H9 (cell line): ENCODE results near the gene SYDE2. TPM values are rescaled to one million over a fixed set of nuclear protein-coding genes. Genes with fewer than 3 reads are reported as not detected.

ENCODE experiments used
- DNase-seq: peaks from one replicate; pipeline ENCODE4 v3.0.0-alpha.2; 2017
- H2AFZ ChIP-seq: one replicate; pipeline ENCODE4 v1.6.1; 2013; ENCODE audit warnings: mild to moderate bottlenecking, low read length, control low read depth, moderate library complexity
- H2AK5ac ChIP-seq: 2 replicates; pipeline ENCODE4 v1.6.1; 2013; ENCODE audit warnings: low read length, control low read depth, mixed read lengths; ENCODE audit not compliant: insufficient read length
- H2BK120ac ChIP-seq: one replicate; pipeline ENCODE4 v1.6.1; 2013; ENCODE audit warnings: low read depth, mild to moderate bottlenecking, low read length, control low read depth, inconsistent platforms; ENCODE audit not compliant: poor library complexity, severe bottlenecking
- H2BK12ac ChIP-seq: 2 replicates; pipeline ENCODE4 v1.6.1; 2013; ENCODE audit warnings: low read length, control low read depth, mixed read lengths, low read depth; ENCODE audit not compliant: insufficient read length
- H2BK15ac ChIP-seq: 2 replicates; pipeline ENCODE4 v1.6.1; 2013; ENCODE audit warnings: low read depth, low read length, control low read depth
- H2BK20ac ChIP-seq: one replicate; pipeline ENCODE4 v1.6.1; 2013; ENCODE audit warnings: low read depth, mild to moderate bottlenecking, low read length, control low read depth, inconsistent platforms; ENCODE audit not compliant: poor library complexity, severe bottlenecking
- H2BK5ac ChIP-seq: 2 replicates; pipeline ENCODE4 v1.6.1; 2013; ENCODE audit warnings: low read length, control low read depth, mixed read lengths; ENCODE audit not compliant: insufficient read length
- H3K14ac ChIP-seq: 2 replicates; pipeline ENCODE4 v1.6.1; 2013; ENCODE audit warnings: low read length, control low read depth; ENCODE audit not compliant: insufficient read depth
- H3K18ac ChIP-seq: 2 replicates; pipeline ENCODE4 v1.6.1; 2013; ENCODE audit warnings: low read depth, mild to moderate bottlenecking, mixed read lengths, low read length, control low read depth; ENCODE audit not compliant: insufficient read length
- H3K23ac ChIP-seq: 2 replicates; pipeline ENCODE4 v1.6.1; 2013; ENCODE audit warnings: low read length, control low read depth, mixed read lengths, low read depth; ENCODE audit not compliant: insufficient read length
- H3K23me2 ChIP-seq: 2 replicates; pipeline ENCODE4 v1.6.1; 2013; ENCODE audit warnings: low read depth, mild to moderate bottlenecking, mixed read lengths, low read length, control low read depth; ENCODE audit not compliant: insufficient read length, poor library complexity, severe bottlenecking
- H3K27ac ChIP-seq: 2 replicates; pipeline ENCODE4 v1.5.1; 2013; ENCODE audit warnings: low read length, control low read depth, mixed read lengths, low read depth; ENCODE audit not compliant: insufficient read length
- H3K27me3 ChIP-seq: 2 replicates; pipeline ENCODE4 v1.6.1; 2013; ENCODE audit warnings: low read length, control low read depth, inconsistent platforms; ENCODE audit not compliant: insufficient read depth
- H3K4ac ChIP-seq: 2 replicates; pipeline ENCODE4 v1.6.1; 2013; ENCODE audit warnings: low read depth, mild to moderate bottlenecking, control low read depth, inconsistent platforms, low read length, moderate library complexity
- H3K4me1 ChIP-seq: 2 replicates; pipeline ENCODE4 v1.6.1; 2013; ENCODE audit warnings: low read length, control low read depth, inconsistent platforms; ENCODE audit not compliant: insufficient read depth
- H3K4me2 ChIP-seq: 2 replicates; pipeline ENCODE4 v1.6.1; 2013; ENCODE audit warnings: low read length, control low read depth, mixed read lengths; ENCODE audit not compliant: insufficient read length, insufficient read depth
- H3K56ac ChIP-seq: 2 replicates; pipeline ENCODE4 v1.6.1; 2013; ENCODE audit warnings: low read depth, mild to moderate bottlenecking, mixed read lengths, low read length, control low read depth; ENCODE audit not compliant: insufficient read length
- H3K79me1 ChIP-seq: 2 replicates; pipeline ENCODE4 v1.6.1; 2013; ENCODE audit warnings: low read depth, mild to moderate bottlenecking, moderate library complexity, low read length, control low read depth, inconsistent platforms; ENCODE audit not compliant: insufficient read depth, poor library complexity, severe bottlenecking
- H3K79me2 ChIP-seq: 2 replicates; pipeline ENCODE4 v1.6.1; 2013; ENCODE audit warnings: low read length, control low read depth, inconsistent platforms; ENCODE audit not compliant: insufficient read depth
- H3K9ac ChIP-seq: 2 replicates; pipeline ENCODE4 v1.6.1; 2013; ENCODE audit warnings: low read length, control low read depth, mixed read lengths; ENCODE audit not compliant: insufficient read length; ENCODE audit errors: extremely low read depth
- H3K9me3 ChIP-seq: one replicate; pipeline ENCODE4 v1.6.1; 2013; ENCODE audit warnings: low read depth, low read length, inconsistent platforms; ENCODE audit not compliant: control insufficient read depth
- H3T11ph ChIP-seq: one replicate; pipeline ENCODE4 v1.6.1; 2013; ENCODE audit warnings: mild to moderate bottlenecking, low read length, control low read depth, inconsistent platforms
- H4K20me1 ChIP-seq: one replicate; pipeline ENCODE4 v1.6.1; 2013; ENCODE audit not compliant: control insufficient read depth, insufficient read length, insufficient read depth
- H4K5ac ChIP-seq: 2 replicates; pipeline ENCODE4 v1.6.1; 2013; ENCODE audit warnings: low read depth, mild to moderate bottlenecking, mixed read lengths, low read length, control low read depth; ENCODE audit not compliant: insufficient read length
- H4K8ac ChIP-seq: replicated peaks from 2 replicates; pipeline ENCODE4 v1.6.1; 2013; ENCODE audit warnings: low read length, control low read depth, mixed read lengths, low read depth; ENCODE audit not compliant: insufficient read length
- H4K91ac ChIP-seq: 2 replicates; pipeline ENCODE4 v1.6.1; 2013; ENCODE audit warnings: low read depth, mild to moderate bottlenecking, moderate library complexity, mixed read lengths, low read length, control low read depth; ENCODE audit not compliant: insufficient read length
- H3K27ac Mint-ChIP-seq, 3 experiments: 2 replicates in 2 of 3; 3 replicates in 1 of 3; pipeline ENCODE4 v1.8.0; 2020 to 2021; ENCODE audit warnings: mixed read lengths in 3 of 3, mild to moderate bottlenecking in 1 of 3, moderate library complexity in 1 of 3
- H3K27me3 Mint-ChIP-seq: 2 replicates; pipeline ENCODE4 v1.8.0; 2021; ENCODE audit warnings: low read depth, mild to moderate bottlenecking, moderate library complexity, mixed read lengths
- H3K36me3 Mint-ChIP-seq, 3 experiments: 2 replicates in 2 of 3; 3 replicates in 1 of 3; pipeline ENCODE4 v1.8.0; 2020 to 2021; ENCODE audit warnings: low read depth in 3 of 3, mixed read lengths in 3 of 3; ENCODE audit not compliant: insufficient read depth in 1 of 3
- H3K4me1 Mint-ChIP-seq, 2 experiments: 2 replicates each; pipeline ENCODE4 v1.8.0; 2020; ENCODE audit warnings: mixed read lengths in 2 of 2
- H3K4me3 Mint-ChIP-seq, 2 experiments: 2 replicates in 1 of 2; 3 replicates in 1 of 2; pipeline ENCODE4 v1.8.0; 2020 to 2021; ENCODE audit warnings: mild to moderate bottlenecking in 2 of 2, mixed read lengths in 2 of 2, moderate library complexity in 1 of 2
- H3K9me3 Mint-ChIP-seq, 2 experiments: 2 replicates in 1 of 2; 3 replicates in 1 of 2; pipeline ENCODE4 v1.8.0; 2020; ENCODE audit warnings: mild to moderate bottlenecking in 2 of 2, mixed read lengths in 2 of 2, moderate library complexity in 1 of 2
- CTCF ChIP-seq: fragments of 200-600 bp; sonication (generic); conservative IDR thresholded peaks from 3 replicates; pipeline ENCODE4 v1.8.0; 2021; ENCODE audit warnings: antibody characterized with exemption, mild to moderate bottlenecking
- WGBS: extraction: QIAGEN DNeasy Blood & Tissue Kit; methylation state at CpG from one replicate; pipeline ENCODE4 v1.1.7; 2013; ENCODE audit warnings: missing lambda C conversion rate, low lambda C conversion rate, mixed read lengths; ENCODE audit not compliant: insufficient read length; ENCODE audit errors: extremely low coverage; 5-methylcytosine and 5-hydroxymethylcytosine counted together
- total RNA-seq: library from RNA; stranded (reverse); gene quantifications from 2 replicates; pipeline ENCODE4 v1.2.1, GENCODE V29; 2021

The SYDE2 gene
- total RNA-seq, 1 experiment from 2014 or later: 12.4 TPM

- no peak overlapping the region for H3K23ac ChIP-seq
- no peak overlapping the region for H2AFZ ChIP-seq
- H4K20me1 ChIP-seq: no peaks in the 10 kb centered on the region
- no peak overlapping the region for H4K91ac ChIP-seq
- no peak overlapping the region for H3K14ac ChIP-seq
- H2BK120ac ChIP-seq: no peak overlapping the region
- H2BK5ac ChIP-seq: no peak overlapping the region
- H4K5ac ChIP-seq: no peak overlapping the region
- H2BK15ac ChIP-seq: no peak overlapping the region
- H3T11ph ChIP-seq: no peak overlapping the region
- WGBS: no CpG with 5 or more reads among the region's 5 CpGs
- H3K9me3 ChIP-seq: no peaks in the 10 kb centered on the region
- Mint-ChIP-seq H3K4me3 (no peak overlapping the region), H3K27me3 (no peaks in the 10 kb centered on the region; the same call in 1 of the 2 replicates), H3K27ac (no peak overlapping the region), H3K4me1 (peaks cover 43 to 47% of the 10 kb centered on the region in 2 experiments), H3K36me3 (no peaks in the 10 kb centered on the region), H3K9me3 (no peaks in the 10 kb centered on the region; a peak in 2 of 5 replicates)
- no peak overlapping the region for H3K4ac ChIP-seq
- no peak overlapping the region for H2BK20ac ChIP-seq
- H3K79me1 ChIP-seq: no peaks in the 10 kb centered on the region
- no peak overlapping the region for H3K9ac ChIP-seq
- no peaks in the 10 kb centered on the region for H3K79me2 ChIP-seq
- H2BK12ac ChIP-seq: no peak overlapping the region
- H3K23me2 ChIP-seq: no peaks in the 10 kb centered on the region
- H3K4me2 ChIP-seq: no peak overlapping the region
- no peaks in the 10 kb centered on the region for H3K27me3 ChIP-seq
- H3K18ac ChIP-seq: no peak overlapping the region
- H3K56ac ChIP-seq: no peak overlapping the region
- no peak overlapping the region for H2AK5ac ChIP-seq
- no peak for TF ChIP-seq CTCF
- DNase-seq: no peak
- H3K27ac ChIP-seq: no peak overlapping the region
- no peak overlapping the region for H4K8ac ChIP-seq
- peaks cover 4% of the 10 kb centered on the region; the same call in 1 of the 2 replicates for H3K4me1 ChIP-seq
Observed at GRCh38 chr1:85223334-85223733, 22.5 kb upstream of the SYDE2 start.
